HepG2 (cell line): Measurements from ENCODE around the gene COL9A3. TPM values are rescaled to one million over a fixed set of nuclear protein-coding genes. Genes with fewer than 3 reads are reported as not detected.

Experiments
- CBX2 ChIP-seq, 2 experiments: fragments of 200-600 bp in 1 of 2; sonication (generic); formaldehyde crosslinking in 1 of 2; IDR thresholded peaks; 2 replicates each; pipeline versions ENCODE4 v1.7.0 to v1.8.1; 2018 to 2022; ENCODE audit warnings: low read depth in 2 of 2, low read length in 1 of 2, mild to moderate bottlenecking in 1 of 2, missing genetic modification reagents in 1 of 2
- CEBPB ChIP-seq: IDR thresholded peaks from 2 replicates; pipeline ENCODE4 v1.6.1; 2011; ENCODE audit warnings: low read depth, low read length, improper control_type of control experiment, borderline replicate concordance
- HDAC2 ChIP-seq: sonication (generic); formaldehyde crosslinking; IDR thresholded peaks from 2 replicates; pipeline ENCODE4 v1.4.0; 2020; ENCODE audit warnings: missing genetic modification reagents
- HIVEP1 ChIP-seq: sonication (generic); formaldehyde crosslinking; IDR thresholded peaks from 2 replicates; pipeline ENCODE4 v1.4.0; 2020; ENCODE audit warnings: mild to moderate bottlenecking, missing genetic modification reagents
- MED13 ChIP-seq: sonication (generic); formaldehyde crosslinking; IDR thresholded peaks from 2 replicates; pipeline ENCODE4 v1.5.0; 2020; ENCODE audit warnings: missing genetic modification reagents
- MEIS1 ChIP-seq: sonication (generic); formaldehyde crosslinking; IDR thresholded peaks from 2 replicates; pipeline ENCODE4 v1.9.0; 2021; ENCODE audit warnings: mild to moderate bottlenecking, missing genetic modification reagents, moderate library complexity, borderline replicate concordance
- MEIS2 ChIP-seq: sonication (generic); formaldehyde crosslinking; IDR thresholded peaks from 2 replicates; pipeline ENCODE4 v1.9.0; 2021; ENCODE audit warnings: mild to moderate bottlenecking, missing genetic modification reagents
- MXD4 ChIP-seq: IDR thresholded peaks from 2 replicates; pipeline ENCODE4 v1.6.1; 2016; ENCODE audit warnings: mild to moderate bottlenecking, missing biosample characterization, missing genetic modification reagents
- PAX8 ChIP-seq: sonication (generic); formaldehyde crosslinking; IDR thresholded peaks from 2 replicates; pipeline ENCODE4 v1.8.0; 2022; ENCODE audit warnings: mild to moderate bottlenecking, missing genetic modification reagents, borderline replicate concordance
- PLRG1 ChIP-seq: fragments of 450-650 bp; conservative IDR thresholded peaks from 2 replicates; pipeline ENCODE4 v1.6.1; 2016
- SYNCRIP ChIP-seq: fragments of 200-400 bp; formaldehyde crosslinking; IDR thresholded peaks from 2 replicates; pipeline ENCODE4 v1.6.1; 2018; ENCODE audit warnings: mild to moderate bottlenecking, low read depth, low read length; ENCODE audit not compliant: insufficient read depth
- ZFX ChIP-seq: sonication (generic); formaldehyde crosslinking; IDR thresholded peaks from 2 replicates; pipeline ENCODE4 v1.4.0; 2020; ENCODE audit warnings: mild to moderate bottlenecking, low read depth, missing genetic modification reagents, moderate library complexity
- ZMYM3 ChIP-seq: sonication (generic); formaldehyde crosslinking; IDR thresholded peaks from 2 replicates; pipeline ENCODE4 v1.5.1; 2020; ENCODE audit warnings: mild to moderate bottlenecking, missing genetic modification reagents
- ZNF124 ChIP-seq: sonication (generic); formaldehyde crosslinking; IDR thresholded peaks from 2 replicates; pipeline ENCODE4 v1.4.0; 2020; ENCODE audit warnings: missing genetic modification reagents
- ZNF567 ChIP-seq: sonication (generic); formaldehyde crosslinking; IDR thresholded peaks from 2 replicates; pipeline ENCODE4 v1.8.1; 2023; ENCODE audit warnings: mild to moderate bottlenecking, missing genetic modification reagents, borderline replicate concordance
- ZNF652 ChIP-seq: IDR thresholded peaks from 2 replicates; pipeline ENCODE4 v1.6.1; 2016; ENCODE audit warnings: low read depth, borderline replicate concordance
- polyA plus RNA-seq, 8 experiments: library from polyadenylated mRNA; depleted of rRNA in 3 of 8; stranded (reverse) in 7 of 8; unstranded in 1 of 8; fragments of >200 nt; fragmentation: Illumina TruSeq in 4 of 8; extraction: Trizol in 4 of 8; gene quantifications; 2 replicates each; pipeline versions ENCODE4 v1.2.1 to v1.2.3, GENCODE V29; 2011 to 2016; ENCODE audit warnings: low read depth in 4 of 8, missing spikeins in 1 of 8, mixed read lengths in 1 of 8; ENCODE audit not compliant: insufficient read depth in 1 of 8
- total RNA-seq, 5 experiments: library from RNA; depleted of rRNA; stranded (reverse); fragments of >200 nt; fragmentation: Illumina TruSeq; extraction: Trizol; gene quantifications; 2 replicates each; pipeline ENCODE4 v1.2.3, GENCODE V29; 2016; ENCODE audit warnings: low read depth in 1 of 5
- TF ChIP-seq, protein P1 (sequence below): sonication (generic); formaldehyde crosslinking; IDR thresholded peaks from 2 replicates; pipeline ENCODE4 v1.4.0; 2020; ENCODE audit warnings: missing genetic modification reagents
- TF ChIP-seq, protein P2 (sequence below): sonication (generic); formaldehyde crosslinking; IDR thresholded peaks from 2 replicates; pipeline ENCODE4 v1.4.0; 2020; ENCODE audit warnings: mild to moderate bottlenecking, missing genetic modification reagents
- TF ChIP-seq, protein P3 (sequence below): sonication (generic); formaldehyde crosslinking; IDR thresholded peaks from 2 replicates; pipeline ENCODE4 v1.8.0; 2022; ENCODE audit warnings: missing genetic modification reagents, mild to moderate bottlenecking, borderline replicate concordance
- TF ChIP-seq, protein P4 (sequence below): sonication (generic); formaldehyde crosslinking; IDR thresholded peaks from 2 replicates; pipeline ENCODE4 v1.8.1; 2023; ENCODE audit warnings: mild to moderate bottlenecking, inconsistent platforms, moderate library complexity, missing genetic modification reagents, borderline replicate concordance
- TF ChIP-seq, protein P5 (sequence below): sonication (generic); formaldehyde crosslinking; IDR thresholded peaks from 2 replicates; pipeline ENCODE4 v1.4.0; 2020; ENCODE audit warnings: missing genetic modification reagents, mild to moderate bottlenecking, borderline replicate concordance

COL9A3 gene
- total and polyA plus RNA-seq, 2 of the 13 experiments (the other 11 are each of a cell fraction or from before 2014, with no cell fraction given), result 155 to 204 TPM

DNA sequence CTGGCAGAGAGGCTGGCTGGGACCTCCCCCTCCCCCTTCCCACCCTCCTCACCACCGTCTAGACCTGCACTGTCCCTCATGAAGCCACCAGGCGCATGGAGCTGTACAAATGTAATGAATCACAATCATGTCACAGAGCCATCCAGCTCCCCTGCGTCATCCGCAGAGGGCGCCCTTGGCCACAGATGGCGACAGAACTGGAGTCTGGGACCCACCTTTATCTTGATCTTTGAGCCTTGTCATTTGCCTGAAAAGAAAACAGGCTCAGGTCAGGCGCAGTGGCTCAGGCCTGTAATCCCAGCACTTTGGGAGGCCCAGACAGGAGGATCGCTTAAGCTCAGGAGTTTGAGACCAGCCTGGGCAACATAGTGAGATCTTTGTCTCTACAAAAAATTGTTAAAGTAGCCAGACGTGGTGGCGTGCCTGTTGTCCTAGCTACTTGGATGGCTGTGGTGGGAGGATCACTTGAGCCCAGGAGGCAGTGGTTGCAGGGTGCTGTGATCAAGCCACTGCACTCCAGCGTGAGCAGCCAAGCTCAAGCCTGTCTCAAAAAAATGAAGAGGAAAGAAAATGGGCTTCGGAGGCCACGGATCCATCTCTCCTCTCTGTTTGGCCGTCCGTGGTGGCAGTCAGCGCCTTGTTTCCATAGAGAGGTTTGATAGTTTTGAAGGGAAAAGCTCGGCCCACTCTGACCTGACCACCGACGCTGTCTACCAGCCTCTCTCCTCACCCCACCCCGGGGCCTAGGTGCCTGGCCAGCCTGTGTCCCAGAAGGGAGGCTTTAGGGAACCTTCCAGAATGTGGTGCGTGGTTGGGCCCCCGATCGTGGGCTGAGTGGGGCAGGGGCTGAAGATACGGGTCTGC lies 6.2 kb downstream of the COL9A3 start (continued):
- TF ChIP-seq, protein P1, sequence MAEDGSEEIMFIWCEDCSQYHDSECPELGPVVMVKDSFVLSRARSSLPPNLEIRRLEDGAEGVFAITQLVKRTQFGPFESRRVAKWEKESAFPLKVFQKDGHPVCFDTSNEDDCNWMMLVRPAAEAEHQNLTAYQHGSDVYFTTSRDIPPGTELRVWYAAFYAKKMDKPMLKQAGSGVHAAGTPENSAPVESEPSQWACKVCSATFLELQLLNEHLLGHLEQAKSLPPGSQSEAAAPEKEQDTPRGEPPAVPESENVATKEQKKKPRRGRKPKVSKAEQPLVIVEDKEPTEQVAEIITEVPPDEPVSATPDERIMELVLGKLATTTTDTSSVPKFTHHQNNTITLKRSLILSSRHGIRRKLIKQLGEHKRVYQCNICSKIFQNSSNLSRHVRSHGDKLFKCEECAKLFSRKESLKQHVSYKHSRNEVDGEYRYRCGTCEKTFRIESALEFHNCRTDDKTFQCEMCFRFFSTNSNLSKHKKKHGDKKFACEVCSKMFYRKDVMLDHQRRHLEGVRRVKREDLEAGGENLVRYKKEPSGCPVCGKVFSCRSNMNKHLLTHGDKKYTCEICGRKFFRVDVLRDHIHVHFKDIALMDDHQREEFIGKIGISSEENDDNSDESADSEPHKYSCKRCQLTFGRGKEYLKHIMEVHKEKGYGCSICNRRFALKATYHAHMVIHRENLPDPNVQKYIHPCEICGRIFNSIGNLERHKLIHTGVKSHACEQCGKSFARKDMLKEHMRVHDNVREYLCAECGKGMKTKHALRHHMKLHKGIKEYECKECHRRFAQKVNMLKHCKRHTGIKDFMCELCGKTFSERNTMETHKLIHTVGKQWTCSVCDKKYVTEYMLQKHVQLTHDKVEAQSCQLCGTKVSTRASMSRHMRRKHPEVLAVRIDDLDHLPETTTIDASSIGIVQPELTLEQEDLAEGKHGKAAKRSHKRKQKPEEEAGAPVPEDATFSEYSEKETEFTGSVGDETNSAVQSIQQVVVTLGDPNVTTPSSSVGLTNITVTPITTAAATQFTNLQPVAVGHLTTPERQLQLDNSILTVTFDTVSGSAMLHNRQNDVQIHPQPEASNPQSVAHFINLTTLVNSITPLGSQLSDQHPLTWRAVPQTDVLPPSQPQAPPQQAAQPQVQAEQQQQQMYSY, result no peak
- TF ChIP-seq MXD4 (CRISPR knock-in tag) (peak; percentile 82), PLRG1 (no peak), ZNF124 (CRISPR knock-in tag) (peak; percentile 90; the same call in 1 of the 2 replicates), ZNF652 (no peak), MED13 (CRISPR knock-in tag) (no peak), CEBPB (peak; percentile 67; the same call in 1 of the 2 replicates), MEIS2 (CRISPR knock-in tag) (peak; percentile 97), ZNF567 (CRISPR knock-in tag) (no peak), ZFX (CRISPR knock-in tag) (peak; percentile 88), HIVEP1 (peak; percentile 44; the same call in 1 of the 2 replicates), HDAC2 (CRISPR knock-in tag) (peak; percentile 96), CBX2 (IDR thresholded peaks at IDR 0.05; ENCODE audit: low read depth, low read length) (no peak), CBX2 (CRISPR knock-in tag; IDR thresholded peaks at IDR 0.05; ENCODE audit: low read depth) (peak; percentile 76; the same call in 1 of the 2 replicates), PAX8 (CRISPR knock-in tag) (no peak), SYNCRIP (no peak), ZMYM3 (CRISPR knock-in tag) (peak; percentile 100), MEIS1 (CRISPR knock-in tag) (peak; percentile 91)
- TF ChIP-seq, protein P2, sequence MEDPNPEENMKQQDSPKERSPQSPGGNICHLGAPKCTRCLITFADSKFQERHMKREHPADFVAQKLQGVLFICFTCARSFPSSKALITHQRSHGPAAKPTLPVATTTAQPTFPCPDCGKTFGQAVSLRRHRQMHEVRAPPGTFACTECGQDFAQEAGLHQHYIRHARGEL (CRISPR knock-in tag), result no peak
- TF ChIP-seq, protein P3, sequence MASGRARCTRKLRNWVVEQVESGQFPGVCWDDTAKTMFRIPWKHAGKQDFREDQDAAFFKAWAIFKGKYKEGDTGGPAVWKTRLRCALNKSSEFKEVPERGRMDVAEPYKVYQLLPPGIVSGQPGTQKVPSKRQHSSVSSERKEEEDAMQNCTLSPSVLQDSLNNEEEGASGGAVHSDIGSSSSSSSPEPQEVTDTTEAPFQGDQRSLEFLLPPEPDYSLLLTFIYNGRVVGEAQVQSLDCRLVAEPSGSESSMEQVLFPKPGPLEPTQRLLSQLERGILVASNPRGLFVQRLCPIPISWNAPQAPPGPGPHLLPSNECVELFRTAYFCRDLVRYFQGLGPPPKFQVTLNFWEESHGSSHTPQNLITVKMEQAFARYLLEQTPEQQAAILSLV (CRISPR knock-in tag), result peak; percentile 68
- TF ChIP-seq, protein P4, sequence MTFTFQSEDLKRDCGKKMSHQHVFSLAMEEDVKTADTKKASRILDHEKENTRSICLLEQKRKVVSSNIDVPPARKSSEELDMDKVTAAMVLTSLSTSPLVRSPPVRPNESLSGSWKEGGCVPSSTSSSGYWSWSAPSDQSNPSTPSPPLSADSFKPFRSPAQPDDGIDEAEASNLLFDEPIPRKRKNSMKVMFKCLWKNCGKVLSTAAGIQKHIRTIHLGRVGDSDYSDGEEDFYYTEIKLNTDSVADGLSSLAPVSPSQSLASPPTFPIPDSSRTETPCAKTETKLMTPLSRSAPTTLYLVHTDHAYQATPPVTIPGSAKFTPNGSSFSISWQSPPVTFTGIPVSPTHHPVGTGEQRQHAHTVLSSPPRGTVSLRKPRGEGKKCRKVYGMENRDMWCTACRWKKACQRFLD, result 0 out of 2 replicates have a peak, but pooled peaks have one; percentile 53
- TF ChIP-seq, protein P5, sequence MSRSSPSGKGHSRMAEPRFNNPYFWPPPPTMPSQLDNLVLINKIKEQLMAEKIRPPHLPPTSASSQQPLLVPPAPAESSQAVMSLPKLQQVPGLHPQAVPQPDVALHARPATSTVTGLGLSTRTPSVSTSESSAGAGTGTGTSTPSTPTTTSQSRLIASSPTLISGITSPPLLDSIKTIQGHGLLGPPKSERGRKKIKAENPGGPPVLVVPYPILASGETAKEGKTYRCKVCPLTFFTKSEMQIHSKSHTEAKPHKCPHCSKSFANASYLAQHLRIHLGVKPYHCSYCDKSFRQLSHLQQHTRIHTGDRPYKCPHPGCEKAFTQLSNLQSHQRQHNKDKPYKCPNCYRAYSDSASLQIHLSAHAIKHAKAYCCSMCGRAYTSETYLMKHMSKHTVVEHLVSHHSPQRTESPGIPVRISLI, result peak; percentile 15; the same call in 1 of the 2 replicates
